Loucy (cell line): ENCODE measurements around the gene LRRTM2.

ENCODE experiments used
- CTCF ChIP-seq: fragments of 200-600 bp; sonication (generic); conservative IDR thresholded peaks from 2 replicates; pipeline ENCODE4 v1.5.1; 2014; ENCODE audit warnings: mild to moderate bottlenecking, antibody characterized with exemption, low read length
- EZH2phosphoT487 ChIP-seq: fragments of 200-600 bp; IDR thresholded peaks from 2 replicates; pipeline ENCODE4 v1.6.1; 2018; ENCODE audit warnings: antibody characterized with exemption, mild to moderate bottlenecking, moderate library complexity, borderline replicate concordance

- TF ChIP-seq EZH2phosphoT487 (no peak), CTCF (no peak)
Measured at GRCh38 chr5:138890644-138891043, 15.5 kb upstream of the LRRTM2 start.
